Tibial nerve (tissue), 3 donors: ENCODE results near the gene CNOT9.

ENCODE experiments used
- POLR2A ChIP-seq, 2 donors: fragments of 450-650 bp; IDR thresholded peaks; one replicate each; pipeline ENCODE4 v1.6.1; 2017; ENCODE audit warnings: antibody characterized with exemption in 2 of 2, mild to moderate bottlenecking in 2 of 2, moderate library complexity in 2 of 2
- TF ChIP-seq, protein P1 (sequence below), 5 experiments: fragments of 200-600 bp in 3 of 5; fragments of 450-650 bp in 2 of 5; sonication (generic) in 3 of 5; IDR thresholded peaks; one replicate each; pipeline ENCODE4 v1.5.1; 2016 to 2019; ENCODE audit warnings: antibody characterized with exemption in 5 of 5, mild to moderate bottlenecking in 3 of 5, moderate library complexity in 2 of 5

DNA sequence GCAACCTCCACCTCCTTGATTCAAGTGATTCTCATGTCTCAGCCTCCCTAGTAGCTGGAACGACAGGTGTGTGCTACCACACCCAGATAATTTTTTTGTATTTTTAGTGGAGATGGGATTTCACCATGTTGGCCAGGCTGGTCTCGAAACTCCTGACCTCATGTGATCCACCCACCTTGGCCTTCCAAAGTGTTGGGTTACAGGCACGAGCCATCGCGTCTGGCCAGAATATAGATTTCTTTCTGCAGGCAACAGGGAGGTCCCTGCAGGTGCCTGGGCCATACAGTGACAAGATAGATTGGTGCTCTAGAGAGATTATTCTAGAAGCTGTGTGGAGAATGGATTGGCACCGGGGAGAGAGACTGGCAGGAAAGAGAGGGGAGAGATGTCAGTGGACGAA, 52.4 kb downstream of the CNOT9 start:
- TF ChIP-seq, protein P1, sequence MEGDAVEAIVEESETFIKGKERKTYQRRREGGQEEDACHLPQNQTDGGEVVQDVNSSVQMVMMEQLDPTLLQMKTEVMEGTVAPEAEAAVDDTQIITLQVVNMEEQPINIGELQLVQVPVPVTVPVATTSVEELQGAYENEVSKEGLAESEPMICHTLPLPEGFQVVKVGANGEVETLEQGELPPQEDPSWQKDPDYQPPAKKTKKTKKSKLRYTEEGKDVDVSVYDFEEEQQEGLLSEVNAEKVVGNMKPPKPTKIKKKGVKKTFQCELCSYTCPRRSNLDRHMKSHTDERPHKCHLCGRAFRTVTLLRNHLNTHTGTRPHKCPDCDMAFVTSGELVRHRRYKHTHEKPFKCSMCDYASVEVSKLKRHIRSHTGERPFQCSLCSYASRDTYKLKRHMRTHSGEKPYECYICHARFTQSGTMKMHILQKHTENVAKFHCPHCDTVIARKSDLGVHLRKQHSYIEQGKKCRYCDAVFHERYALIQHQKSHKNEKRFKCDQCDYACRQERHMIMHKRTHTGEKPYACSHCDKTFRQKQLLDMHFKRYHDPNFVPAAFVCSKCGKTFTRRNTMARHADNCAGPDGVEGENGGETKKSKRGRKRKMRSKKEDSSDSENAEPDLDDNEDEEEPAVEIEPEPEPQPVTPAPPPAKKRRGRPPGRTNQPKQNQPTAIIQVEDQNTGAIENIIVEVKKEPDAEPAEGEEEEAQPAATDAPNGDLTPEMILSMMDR (IDR thresholded peaks at IDR 0.05): no peak
- TF ChIP-seq POLR2A (IDR thresholded peaks at IDR 0.05): no peak
